ENCODE results near the gene EPN3. TPM values are rescaled to one million over a fixed set of nuclear protein-coding genes. Genes with fewer than 3 reads are reported as not detected.

EPN3 gene
- total RNA-seq, 3 donors from 2014 or later, result 8.2 to 32.8 TPM; not detected in 1

DNA sequence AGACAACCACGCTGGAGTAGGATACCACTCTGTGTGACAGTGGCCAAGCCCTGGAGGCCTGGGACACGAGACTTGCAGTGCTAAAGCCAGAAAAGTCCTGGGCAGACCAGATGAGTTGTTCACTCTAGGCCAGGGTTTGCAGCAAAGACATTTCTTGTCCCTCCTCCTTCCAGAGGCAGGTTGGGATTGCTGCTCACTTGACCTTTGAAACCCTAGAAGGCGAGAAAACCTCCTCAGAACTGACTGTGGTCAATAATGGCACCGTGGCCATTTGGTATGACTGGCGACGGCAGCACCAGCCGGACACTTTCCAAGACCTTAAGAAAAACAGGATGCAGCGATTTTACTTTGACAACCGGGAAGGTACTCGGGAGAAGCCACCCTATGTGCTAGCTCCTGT is 9.8 kb upstream of the EPN3 start:
- Histone ChIP-seq H3K36me3 (no peaks in the 10 kb centered on the region), H3K4me1 (no peaks in the 10 kb centered on the region), H3K27me3 (no peaks in the 10 kb centered on the region), H3K4me3 (no peak overlapping the region), H3K9me3 (no peaks in the 10 kb centered on the region), H3K27ac (peak overlapping the region; percentile 18 to 61)
- TF ChIP-seq POLR2AphosphoS5 (IDR thresholded peaks at IDR 0.05) (no peak), POLR2A (IDR thresholded peaks at IDR 0.05) (no peak)
- TF ChIP-seq, protein P1, sequence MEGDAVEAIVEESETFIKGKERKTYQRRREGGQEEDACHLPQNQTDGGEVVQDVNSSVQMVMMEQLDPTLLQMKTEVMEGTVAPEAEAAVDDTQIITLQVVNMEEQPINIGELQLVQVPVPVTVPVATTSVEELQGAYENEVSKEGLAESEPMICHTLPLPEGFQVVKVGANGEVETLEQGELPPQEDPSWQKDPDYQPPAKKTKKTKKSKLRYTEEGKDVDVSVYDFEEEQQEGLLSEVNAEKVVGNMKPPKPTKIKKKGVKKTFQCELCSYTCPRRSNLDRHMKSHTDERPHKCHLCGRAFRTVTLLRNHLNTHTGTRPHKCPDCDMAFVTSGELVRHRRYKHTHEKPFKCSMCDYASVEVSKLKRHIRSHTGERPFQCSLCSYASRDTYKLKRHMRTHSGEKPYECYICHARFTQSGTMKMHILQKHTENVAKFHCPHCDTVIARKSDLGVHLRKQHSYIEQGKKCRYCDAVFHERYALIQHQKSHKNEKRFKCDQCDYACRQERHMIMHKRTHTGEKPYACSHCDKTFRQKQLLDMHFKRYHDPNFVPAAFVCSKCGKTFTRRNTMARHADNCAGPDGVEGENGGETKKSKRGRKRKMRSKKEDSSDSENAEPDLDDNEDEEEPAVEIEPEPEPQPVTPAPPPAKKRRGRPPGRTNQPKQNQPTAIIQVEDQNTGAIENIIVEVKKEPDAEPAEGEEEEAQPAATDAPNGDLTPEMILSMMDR (IDR thresholded peaks at IDR 0.05), result no peak
- intact Hi-C loops (cut with DNase I; ENCODE audit: low total_unique reads), result loop anchor here (5.0 kb wide), 1 partner anchor 695 kb away; no protein-coding TSS in a partner anchor
- DNase-seq (ENCODE audit: low spot score in 2 of 2), result no peak

- no peaks in the 10 kb centered on the region for H3K27me3 ChIP-seq
- H3K4me3 ChIP-seq, result no peak overlapping the region
- no peaks in the 10 kb centered on the region for H3K4me1 ChIP-seq
- intact Hi-C loops (cut with DNase I; ENCODE audit: low total_unique reads), result loop anchor here (5.0 kb wide), 1 partner anchor 696 kb away; no protein-coding TSS in a partner anchor
- TF ChIP-seq POLR2AphosphoS5 (IDR thresholded peaks at IDR 0.05) (no peak), POLR2A (IDR thresholded peaks at IDR 0.05) (no peak)
- TF ChIP-seq, protein P1 (IDR thresholded peaks at IDR 0.05), result no peak
- peak overlapping the region; percentile 18 to 61 for H3K27ac ChIP-seq
- H3K36me3 ChIP-seq, result no peaks in the 10 kb centered on the region
- H3K9me3 ChIP-seq, result no peaks in the 10 kb centered on the region
- DNase-seq (ENCODE audit: low spot score in 2 of 2), result peak in 1 of 2 donors; percentile 83
These were observed 9.3 kb upstream of the EPN3 start for GRCh38 chr17:50523208-50523607.

DNA sequence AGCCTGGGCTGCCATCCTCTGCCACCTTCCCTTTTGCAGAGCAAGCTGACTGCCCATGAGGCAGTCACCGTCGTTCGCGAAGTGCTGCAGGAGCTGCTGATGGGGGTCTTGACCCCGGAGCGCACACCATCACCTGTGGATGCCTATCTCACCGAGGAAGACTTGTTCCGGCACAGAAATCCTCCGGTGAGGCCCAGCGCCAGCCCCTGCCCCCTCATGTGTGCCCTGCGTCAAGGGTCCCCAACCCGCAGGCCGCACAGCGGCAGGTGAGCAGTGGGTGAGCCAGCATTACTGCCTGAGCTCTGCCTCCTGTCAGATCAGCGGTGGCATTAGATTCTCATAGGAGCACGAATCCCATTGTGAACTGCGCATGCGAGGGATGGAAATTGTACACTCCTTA is 7.7 kb upstream of the EPN3 start:
- Histone ChIP-seq H3K27ac (no peak overlapping the region), H3K27me3 (no peaks in the 10 kb centered on the region), H3K9me3 (no peaks in the 10 kb centered on the region), H3K4me3 (no peak overlapping the region), H3K4me1 (no peaks in the 10 kb centered on the region), H3K36me3 (no peaks in the 10 kb centered on the region)
- TF ChIP-seq, protein P1 (IDR thresholded peaks at IDR 0.05), result no peak
- TF ChIP-seq POLR2A (IDR thresholded peaks at IDR 0.05), result no peak
- TF ChIP-seq POLR2AphosphoS5 (IDR thresholded peaks at IDR 0.05), result no peak
- no peak for DNase-seq (ENCODE audit: low spot score in 2 of 2)
- intact Hi-C loops (cut with DNase I; ENCODE audit: low total_unique reads), result loop anchor here (5.0 kb wide), 1 partner anchor 698 kb away; no protein-coding TSS in a partner anchor

DNA sequence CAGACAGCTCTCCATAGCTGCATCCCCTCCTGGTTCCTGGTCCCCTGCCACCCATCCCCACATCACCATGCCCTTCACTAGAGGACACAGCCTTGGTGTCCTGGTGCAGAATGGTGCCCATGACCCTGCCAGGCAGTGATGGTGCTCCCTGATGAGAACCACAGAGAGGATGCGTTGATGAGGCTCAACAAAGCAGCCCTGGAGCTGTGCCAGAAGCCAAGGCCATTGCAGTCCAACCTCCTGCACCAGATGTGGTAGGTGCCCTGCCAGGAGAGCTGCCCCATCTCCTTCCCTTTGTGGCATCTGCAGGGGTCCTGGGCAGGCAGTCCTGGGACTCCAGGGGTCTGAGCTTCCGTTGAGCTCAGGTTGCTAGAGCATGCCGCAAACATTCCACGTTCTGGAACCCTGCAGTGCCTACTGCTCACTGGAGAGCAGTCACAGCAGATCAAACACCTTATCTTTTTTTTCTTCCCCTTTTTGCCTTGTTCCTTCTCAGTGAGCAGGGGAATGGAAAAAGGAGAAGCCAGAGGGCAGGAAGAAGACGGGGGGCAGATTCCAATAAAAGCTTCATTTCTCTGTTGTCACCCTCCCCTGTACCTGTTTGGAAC is 5.3 kb upstream of the EPN3 start:
- Histone ChIP-seq H3K36me3 (no peaks in the 10 kb centered on the region), H3K9me3 (no peaks in the 10 kb centered on the region), H3K4me3 (no peak overlapping the region), H3K4me1 (peaks cover 3% of the 10 kb centered on the region in 2 donors), H3K27ac (no peak overlapping the region), H3K27me3 (peaks cover 0 to 1% of the 10 kb centered on the region in 2 donors)
- intact Hi-C loops (cut with DNase I; ENCODE audit: low total_unique reads), result loop anchor here (1.0 kb wide), 1 partner anchor 15 kb away; no protein-coding TSS in a partner anchor
- no peak for DNase-seq (ENCODE audit: low spot score in 2 of 2)
- TF ChIP-seq POLR2A (IDR thresholded peaks at IDR 0.05) (no peak), POLR2AphosphoS5 (IDR thresholded peaks at IDR 0.05) (no peak)
- TF ChIP-seq, protein P1 (IDR thresholded peaks at IDR 0.05), result no peak

DNA sequence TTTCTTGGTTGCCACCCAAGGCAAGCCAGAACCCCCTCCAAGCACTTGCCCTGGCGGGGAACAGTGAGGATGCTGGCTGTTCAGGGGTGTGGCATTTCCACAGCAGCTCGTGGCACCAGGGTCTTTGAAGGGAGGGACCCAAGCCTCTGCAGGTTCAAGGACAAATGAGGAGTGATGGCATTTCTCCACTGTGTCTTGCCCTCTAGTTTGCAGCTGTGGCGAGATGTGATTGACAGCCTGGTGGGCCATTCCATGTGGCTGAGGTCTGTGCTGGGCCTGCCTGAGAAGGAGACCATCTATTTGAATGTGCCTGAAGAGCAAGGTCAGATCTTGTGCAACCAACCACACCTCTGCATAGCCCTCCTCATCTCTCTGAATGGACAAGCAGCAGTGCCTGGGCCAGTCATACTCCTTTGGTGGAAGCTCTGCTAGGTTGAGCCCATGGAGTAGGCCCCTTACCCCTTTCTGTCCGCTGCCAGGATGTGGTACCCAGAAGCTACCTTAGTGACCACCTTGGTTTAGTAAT is 4.5 kb upstream of the EPN3 start:
- peaks cover 6 to 11% of the 10 kb centered on the region in 2 donors for H3K4me1 ChIP-seq
- H3K4me3 ChIP-seq, result no peak overlapping the region
- no peaks in the 10 kb centered on the region for H3K36me3 ChIP-seq
- H3K9me3 ChIP-seq, result no peaks in the 10 kb centered on the region
- H3K27ac ChIP-seq, result no peak overlapping the region
- peaks cover 0 to 4% of the 10 kb centered on the region in 2 donors for H3K27me3 ChIP-seq
- TF ChIP-seq, protein P1 (IDR thresholded peaks at IDR 0.05), result no peak
- TF ChIP-seq POLR2A (IDR thresholded peaks at IDR 0.05) (no peak), POLR2AphosphoS5 (IDR thresholded peaks at IDR 0.05) (no peak)
- no peak for DNase-seq (ENCODE audit: low spot score in 2 of 2)
- intact Hi-C loops (cut with DNase I; ENCODE audit: low total_unique reads), result loop anchor here (1.0 kb wide), 1 partner anchor 16 kb away; no protein-coding TSS in a partner anchor

All from breast epithelium (tissue), 4 donors.